H9 (cell line): Measurements from ENCODE around the gene FOXF1. TPM values are rescaled to one million over a fixed set of nuclear protein-coding genes. Genes with fewer than 3 reads are reported as not detected.

ENCODE experiments used
- DNase-seq: peaks from one replicate; pipeline ENCODE4 v3.0.0-alpha.2; 2017
- H2AFZ ChIP-seq: one replicate; pipeline ENCODE4 v1.6.1; 2013; ENCODE audit warnings: mild to moderate bottlenecking, low read length, control low read depth, moderate library complexity
- H2AK5ac ChIP-seq: 2 replicates; pipeline ENCODE4 v1.6.1; 2013; ENCODE audit warnings: low read length, control low read depth, mixed read lengths; ENCODE audit not compliant: insufficient read length
- H2BK120ac ChIP-seq: one replicate; pipeline ENCODE4 v1.6.1; 2013; ENCODE audit warnings: low read depth, mild to moderate bottlenecking, low read length, control low read depth, inconsistent platforms; ENCODE audit not compliant: poor library complexity, severe bottlenecking
- H2BK12ac ChIP-seq: 2 replicates; pipeline ENCODE4 v1.6.1; 2013; ENCODE audit warnings: low read length, control low read depth, mixed read lengths, low read depth; ENCODE audit not compliant: insufficient read length
- H2BK15ac ChIP-seq: 2 replicates; pipeline ENCODE4 v1.6.1; 2013; ENCODE audit warnings: low read depth, low read length, control low read depth
- H2BK20ac ChIP-seq: one replicate; pipeline ENCODE4 v1.6.1; 2013; ENCODE audit warnings: low read depth, mild to moderate bottlenecking, low read length, control low read depth, inconsistent platforms; ENCODE audit not compliant: poor library complexity, severe bottlenecking
- H2BK5ac ChIP-seq: 2 replicates; pipeline ENCODE4 v1.6.1; 2013; ENCODE audit warnings: low read length, control low read depth, mixed read lengths; ENCODE audit not compliant: insufficient read length
- H3K14ac ChIP-seq: 2 replicates; pipeline ENCODE4 v1.6.1; 2013; ENCODE audit warnings: low read length, control low read depth; ENCODE audit not compliant: insufficient read depth
- H3K18ac ChIP-seq: 2 replicates; pipeline ENCODE4 v1.6.1; 2013; ENCODE audit warnings: low read depth, mild to moderate bottlenecking, mixed read lengths, low read length, control low read depth; ENCODE audit not compliant: insufficient read length
- H3K23ac ChIP-seq: 2 replicates; pipeline ENCODE4 v1.6.1; 2013; ENCODE audit warnings: low read length, control low read depth, mixed read lengths, low read depth; ENCODE audit not compliant: insufficient read length
- H3K23me2 ChIP-seq: 2 replicates; pipeline ENCODE4 v1.6.1; 2013; ENCODE audit warnings: low read depth, mild to moderate bottlenecking, mixed read lengths, low read length, control low read depth; ENCODE audit not compliant: insufficient read length, poor library complexity, severe bottlenecking
- H3K27ac ChIP-seq: 2 replicates; pipeline ENCODE4 v1.5.1; 2013; ENCODE audit warnings: low read length, control low read depth, mixed read lengths, low read depth; ENCODE audit not compliant: insufficient read length
- H3K27me3 ChIP-seq: 2 replicates; pipeline ENCODE4 v1.6.1; 2013; ENCODE audit warnings: low read length, control low read depth, inconsistent platforms; ENCODE audit not compliant: insufficient read depth
- H3K4ac ChIP-seq: 2 replicates; pipeline ENCODE4 v1.6.1; 2013; ENCODE audit warnings: low read depth, mild to moderate bottlenecking, control low read depth, inconsistent platforms, low read length, moderate library complexity
- H3K4me1 ChIP-seq: 2 replicates; pipeline ENCODE4 v1.6.1; 2013; ENCODE audit warnings: low read length, control low read depth, inconsistent platforms; ENCODE audit not compliant: insufficient read depth
- H3K4me2 ChIP-seq: 2 replicates; pipeline ENCODE4 v1.6.1; 2013; ENCODE audit warnings: low read length, control low read depth, mixed read lengths; ENCODE audit not compliant: insufficient read length, insufficient read depth
- H3K56ac ChIP-seq: 2 replicates; pipeline ENCODE4 v1.6.1; 2013; ENCODE audit warnings: low read depth, mild to moderate bottlenecking, mixed read lengths, low read length, control low read depth; ENCODE audit not compliant: insufficient read length
- H3K79me1 ChIP-seq: 2 replicates; pipeline ENCODE4 v1.6.1; 2013; ENCODE audit warnings: low read depth, mild to moderate bottlenecking, moderate library complexity, low read length, control low read depth, inconsistent platforms; ENCODE audit not compliant: insufficient read depth, poor library complexity, severe bottlenecking
- H3K79me2 ChIP-seq: 2 replicates; pipeline ENCODE4 v1.6.1; 2013; ENCODE audit warnings: low read length, control low read depth, inconsistent platforms; ENCODE audit not compliant: insufficient read depth
- H3K9ac ChIP-seq: 2 replicates; pipeline ENCODE4 v1.6.1; 2013; ENCODE audit warnings: low read length, control low read depth, mixed read lengths; ENCODE audit not compliant: insufficient read length; ENCODE audit errors: extremely low read depth
- H3K9me3 ChIP-seq: one replicate; pipeline ENCODE4 v1.6.1; 2013; ENCODE audit warnings: low read depth, low read length, inconsistent platforms; ENCODE audit not compliant: control insufficient read depth
- H3T11ph ChIP-seq: one replicate; pipeline ENCODE4 v1.6.1; 2013; ENCODE audit warnings: mild to moderate bottlenecking, low read length, control low read depth, inconsistent platforms
- H4K20me1 ChIP-seq: one replicate; pipeline ENCODE4 v1.6.1; 2013; ENCODE audit not compliant: control insufficient read depth, insufficient read length, insufficient read depth
- H4K5ac ChIP-seq: 2 replicates; pipeline ENCODE4 v1.6.1; 2013; ENCODE audit warnings: low read depth, mild to moderate bottlenecking, mixed read lengths, low read length, control low read depth; ENCODE audit not compliant: insufficient read length
- H4K8ac ChIP-seq: replicated peaks from 2 replicates; pipeline ENCODE4 v1.6.1; 2013; ENCODE audit warnings: low read length, control low read depth, mixed read lengths, low read depth; ENCODE audit not compliant: insufficient read length
- H4K91ac ChIP-seq: 2 replicates; pipeline ENCODE4 v1.6.1; 2013; ENCODE audit warnings: low read depth, mild to moderate bottlenecking, moderate library complexity, mixed read lengths, low read length, control low read depth; ENCODE audit not compliant: insufficient read length
- H3K27ac Mint-ChIP-seq, 3 experiments: 2 replicates in 2 of 3; 3 replicates in 1 of 3; pipeline ENCODE4 v1.8.0; 2020 to 2021; ENCODE audit warnings: mixed read lengths in 3 of 3, mild to moderate bottlenecking in 1 of 3, moderate library complexity in 1 of 3
- H3K27me3 Mint-ChIP-seq: 2 replicates; pipeline ENCODE4 v1.8.0; 2021; ENCODE audit warnings: low read depth, mild to moderate bottlenecking, moderate library complexity, mixed read lengths
- H3K36me3 Mint-ChIP-seq, 3 experiments: 2 replicates in 2 of 3; 3 replicates in 1 of 3; pipeline ENCODE4 v1.8.0; 2020 to 2021; ENCODE audit warnings: low read depth in 3 of 3, mixed read lengths in 3 of 3; ENCODE audit not compliant: insufficient read depth in 1 of 3
- H3K4me1 Mint-ChIP-seq, 2 experiments: 2 replicates each; pipeline ENCODE4 v1.8.0; 2020; ENCODE audit warnings: mixed read lengths in 2 of 2
- H3K4me3 Mint-ChIP-seq, 2 experiments: 2 replicates in 1 of 2; 3 replicates in 1 of 2; pipeline ENCODE4 v1.8.0; 2020 to 2021; ENCODE audit warnings: mild to moderate bottlenecking in 2 of 2, mixed read lengths in 2 of 2, moderate library complexity in 1 of 2
- H3K9me3 Mint-ChIP-seq, 2 experiments: 2 replicates in 1 of 2; 3 replicates in 1 of 2; pipeline ENCODE4 v1.8.0; 2020; ENCODE audit warnings: mild to moderate bottlenecking in 2 of 2, mixed read lengths in 2 of 2, moderate library complexity in 1 of 2
- whole genome bisulfite sequencing: extraction: QIAGEN DNeasy Blood & Tissue Kit; methylation state at CpG from one replicate; pipeline ENCODE4 v1.1.7; 2013; ENCODE audit warnings: missing lambda C conversion rate, low lambda C conversion rate, mixed read lengths; ENCODE audit not compliant: insufficient read length; ENCODE audit errors: extremely low coverage; 5-methylcytosine and 5-hydroxymethylcytosine counted together
- total RNA-seq: library from RNA; stranded (reverse); gene quantifications from 2 replicates; pipeline ENCODE4 v1.2.1, GENCODE V29; 2021
- TF ChIP-seq, protein P1 (sequence below): fragments of 200-600 bp; sonication (generic); conservative IDR thresholded peaks from 3 replicates; pipeline ENCODE4 v1.8.0; 2021; ENCODE audit warnings: antibody characterized with exemption, mild to moderate bottlenecking

The FOXF1 gene
- total RNA-seq, 1 experiment from 2014 or later, result not detected

DNA sequence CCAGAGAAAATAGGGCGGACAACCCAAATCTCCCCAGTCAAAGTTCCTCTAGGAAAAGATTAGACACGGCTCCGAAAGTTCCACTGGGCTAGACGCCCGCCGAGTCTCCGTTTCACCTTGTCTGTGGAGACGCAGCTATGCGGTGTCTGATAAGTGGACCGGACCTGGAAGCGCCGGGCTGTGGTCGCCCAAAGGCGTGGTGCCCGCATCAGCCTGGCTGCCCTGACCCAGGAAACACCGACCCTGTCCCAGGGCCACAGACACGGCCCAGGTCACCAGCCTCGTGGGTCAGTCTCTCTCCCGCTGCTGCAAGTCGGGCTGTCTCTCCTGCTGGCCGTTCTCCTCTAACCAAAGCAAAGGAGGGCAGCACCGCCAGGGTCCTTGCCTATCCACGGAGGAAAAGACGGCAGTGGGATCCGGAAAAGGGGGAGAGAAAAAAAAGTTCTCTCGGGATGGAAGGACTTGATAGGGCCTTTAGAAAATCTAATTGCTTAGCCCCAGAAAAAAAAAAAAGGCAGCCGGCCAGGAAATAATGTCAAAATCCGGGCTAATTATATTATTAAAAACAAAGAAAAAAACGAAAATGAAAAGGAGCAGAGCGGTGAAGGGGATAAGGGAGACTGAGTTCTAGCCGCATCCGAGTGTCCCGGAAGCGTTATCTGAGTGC, 13.9 kb upstream of the FOXF1 start:
- no peaks in the 10 kb centered on the region for H3K9me3 ChIP-seq
- no peak overlapping the region for H3K56ac ChIP-seq
- no peak for DNase-seq
- no peak overlapping the region; the same call in 1 of the 2 replicates for H3K14ac ChIP-seq
- H4K5ac ChIP-seq, result no peak overlapping the region
- Mint-ChIP-seq H3K27ac (no peak overlapping the region), H3K4me3 (peak overlapping the region in 1 of 2 experiments; percentile 73; a peak in 3 of 5 replicates), H3K9me3 (peaks cover 0 to 5% of the 10 kb centered on the region in 2 experiments; a peak in 1 of 5 replicates), H3K36me3 (no peaks in the 10 kb centered on the region; a peak in 1 of 7 replicates), H3K27me3 (peaks cover 99% of the 10 kb centered on the region), H3K4me1 (peaks cover 19 to 55% of the 10 kb centered on the region in 2 experiments)
- no peak overlapping the region for H3T11ph ChIP-seq
- no peak overlapping the region for H2BK20ac ChIP-seq
- no peaks in the 10 kb centered on the region for H4K20me1 ChIP-seq
- no peak overlapping the region for H2AFZ ChIP-seq
- H2AK5ac ChIP-seq, result no peak overlapping the region
- H3K23me2 ChIP-seq, result no peaks in the 10 kb centered on the region
- TF ChIP-seq, protein P1, sequence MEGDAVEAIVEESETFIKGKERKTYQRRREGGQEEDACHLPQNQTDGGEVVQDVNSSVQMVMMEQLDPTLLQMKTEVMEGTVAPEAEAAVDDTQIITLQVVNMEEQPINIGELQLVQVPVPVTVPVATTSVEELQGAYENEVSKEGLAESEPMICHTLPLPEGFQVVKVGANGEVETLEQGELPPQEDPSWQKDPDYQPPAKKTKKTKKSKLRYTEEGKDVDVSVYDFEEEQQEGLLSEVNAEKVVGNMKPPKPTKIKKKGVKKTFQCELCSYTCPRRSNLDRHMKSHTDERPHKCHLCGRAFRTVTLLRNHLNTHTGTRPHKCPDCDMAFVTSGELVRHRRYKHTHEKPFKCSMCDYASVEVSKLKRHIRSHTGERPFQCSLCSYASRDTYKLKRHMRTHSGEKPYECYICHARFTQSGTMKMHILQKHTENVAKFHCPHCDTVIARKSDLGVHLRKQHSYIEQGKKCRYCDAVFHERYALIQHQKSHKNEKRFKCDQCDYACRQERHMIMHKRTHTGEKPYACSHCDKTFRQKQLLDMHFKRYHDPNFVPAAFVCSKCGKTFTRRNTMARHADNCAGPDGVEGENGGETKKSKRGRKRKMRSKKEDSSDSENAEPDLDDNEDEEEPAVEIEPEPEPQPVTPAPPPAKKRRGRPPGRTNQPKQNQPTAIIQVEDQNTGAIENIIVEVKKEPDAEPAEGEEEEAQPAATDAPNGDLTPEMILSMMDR, result no peak
- H3K18ac ChIP-seq, result no peak overlapping the region
- H3K4me2 ChIP-seq, result no peak overlapping the region
- no peak overlapping the region for H2BK15ac ChIP-seq
- no peak overlapping the region for H2BK5ac ChIP-seq
- no peak overlapping the region for H3K4ac ChIP-seq
- H2BK12ac ChIP-seq, result no peak overlapping the region
- H4K91ac ChIP-seq, result no peak overlapping the region
- H3K9ac ChIP-seq, result no peak overlapping the region
- no peak overlapping the region for H3K23ac ChIP-seq
- peaks cover 99% of the 10 kb centered on the region for H3K27me3 ChIP-seq
- H3K79me1 ChIP-seq, result no peaks in the 10 kb centered on the region
- H3K79me2 ChIP-seq, result no peaks in the 10 kb centered on the region
- H2BK120ac ChIP-seq, result no peak overlapping the region
- peaks cover 3% of the 10 kb centered on the region; the same call in 1 of the 2 replicates for H3K4me1 ChIP-seq
- WGBS, result no CpG with 5 or more reads among the region's 34 CpGs
- H4K8ac ChIP-seq, result no peak overlapping the region
- H3K27ac ChIP-seq, result no peak overlapping the region
